ENCODE results near the gene LRRC61.

- TF ChIP-seq CTCF (IDR thresholded peaks at IDR 0.05) (no peak), POLR2A (IDR thresholded peaks at IDR 0.05) (no peak), EP300 (IDR thresholded peaks at IDR 0.05) (no peak)
Observed at GRCh38 chr7:150375662-150376521, 52.7 kb downstream of the LRRC61 start.

Data from sigmoid colon (tissue), 4 donors.